GM18870 (cell line): ENCODE results near the gene COPS8.

Experiments
- ATAC-seq: cut with Tn5 transposase; IDR thresholded peaks from one replicate; pipeline ENCODE4 v1.9.1; 2021; ENCODE audit warnings: moderate library complexity; ENCODE audit not compliant: unreplicated experiment

The COPS8 gene

DNA sequence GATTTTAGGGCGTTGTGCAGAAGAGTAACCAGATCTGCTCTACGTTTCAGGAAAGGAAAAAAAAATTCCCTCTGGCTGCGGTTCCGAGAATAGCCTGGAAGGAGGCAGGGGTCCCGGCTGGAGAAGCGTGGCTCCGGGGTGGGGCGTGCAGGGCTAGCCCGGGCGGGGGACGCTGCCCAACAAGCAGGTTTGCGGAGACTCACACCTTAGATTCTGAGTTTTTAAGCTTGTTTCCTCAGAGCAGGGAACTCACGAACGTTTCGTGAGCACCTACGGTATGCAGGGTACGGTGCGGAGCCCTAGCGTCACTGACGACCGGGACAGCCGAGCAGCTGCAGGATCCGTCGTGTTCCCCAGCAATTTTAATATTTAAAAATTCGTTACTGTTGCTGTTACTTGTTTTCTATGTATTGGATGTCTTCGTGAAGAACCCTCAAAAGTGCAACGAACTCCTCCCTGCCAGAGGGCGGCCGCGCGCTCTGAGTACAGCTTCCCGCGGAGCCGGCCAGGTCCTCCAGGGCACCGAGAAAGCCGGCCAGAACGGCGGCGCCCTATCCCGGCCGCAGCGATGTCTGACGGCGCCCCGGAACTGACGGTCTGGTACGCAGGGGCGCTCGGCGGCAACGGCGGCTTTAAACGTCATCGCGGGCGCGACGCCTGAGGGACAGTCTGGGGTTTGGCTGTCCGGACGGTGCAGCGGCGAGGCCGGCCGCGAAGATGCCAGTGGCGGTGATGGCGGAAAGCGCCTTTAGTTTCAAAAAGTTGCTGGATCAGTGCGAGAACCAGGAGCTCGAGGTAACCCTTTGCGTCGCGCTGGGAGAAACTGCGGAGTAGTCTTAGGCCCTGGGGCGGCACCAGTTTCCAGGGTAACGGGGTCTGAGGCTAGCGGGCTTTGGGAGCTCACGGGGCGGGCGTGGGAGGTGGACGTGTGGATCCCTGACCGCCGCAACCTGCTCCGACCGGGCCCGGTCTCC is at the start of gene COPS8:
Gene COPS8 (plus strand): TSS at position 642 of the 974 bp plus-strand sequence. CDS start 76 bp downstream, at position 718.
- ATAC-seq: peak; percentile 87

DNA sequence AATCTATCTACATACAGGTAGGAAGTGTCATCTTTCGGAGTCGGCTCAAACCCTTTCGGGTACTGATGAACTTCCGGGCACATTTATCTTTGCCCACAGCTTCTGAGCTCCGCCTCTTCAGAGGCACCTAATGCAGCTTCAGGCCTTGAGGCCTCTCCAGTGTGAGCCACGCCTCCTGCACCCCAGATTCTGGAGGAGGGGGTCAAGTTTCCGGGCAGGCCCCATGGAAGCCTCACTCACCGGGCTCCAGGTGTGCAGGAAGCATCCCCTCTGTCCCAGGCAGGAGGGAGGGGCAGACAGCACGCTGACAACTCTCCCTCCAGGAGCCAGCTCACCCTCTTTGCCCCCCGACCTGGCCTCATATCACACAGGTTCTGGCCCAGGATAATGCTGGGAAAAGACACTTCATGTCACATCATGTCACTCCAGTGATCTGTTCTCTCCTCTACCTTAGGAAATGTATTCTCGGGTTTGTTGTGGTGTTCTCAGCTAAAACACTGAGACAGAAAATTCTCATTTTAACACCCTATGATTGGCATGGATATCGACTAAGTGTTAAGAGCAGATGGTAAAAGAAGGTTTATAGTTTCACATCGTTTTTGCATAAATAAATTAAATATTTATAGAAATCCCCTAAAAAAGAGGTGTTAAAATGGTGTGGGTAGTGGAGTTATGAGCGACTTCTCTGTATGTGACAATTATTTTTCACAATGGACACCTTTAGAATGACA is 46.2 kb upstream of the COPS8 start:
- no peak for ATAC-seq

DNA sequence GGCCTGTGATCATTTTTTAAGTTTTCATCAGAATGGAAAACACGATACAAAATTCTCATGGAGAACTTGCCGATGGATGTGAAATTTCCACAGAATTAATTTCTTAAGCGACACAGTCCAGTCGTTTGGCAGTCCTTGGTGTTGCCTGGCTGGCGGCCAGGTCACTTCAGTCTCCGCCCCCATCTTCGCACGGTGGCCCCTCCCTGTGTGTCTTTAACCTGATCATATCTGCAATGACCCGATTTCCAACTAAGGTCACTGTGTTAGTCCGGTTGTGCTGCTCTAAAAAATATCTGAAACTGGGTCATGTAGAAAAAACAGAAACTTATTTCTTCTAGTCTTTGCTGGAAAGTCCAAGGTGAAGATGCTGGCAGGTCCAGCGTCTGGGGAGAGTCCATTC is 44.5 kb upstream of the COPS8 start:
- no peak for ATAC-seq

DNA sequence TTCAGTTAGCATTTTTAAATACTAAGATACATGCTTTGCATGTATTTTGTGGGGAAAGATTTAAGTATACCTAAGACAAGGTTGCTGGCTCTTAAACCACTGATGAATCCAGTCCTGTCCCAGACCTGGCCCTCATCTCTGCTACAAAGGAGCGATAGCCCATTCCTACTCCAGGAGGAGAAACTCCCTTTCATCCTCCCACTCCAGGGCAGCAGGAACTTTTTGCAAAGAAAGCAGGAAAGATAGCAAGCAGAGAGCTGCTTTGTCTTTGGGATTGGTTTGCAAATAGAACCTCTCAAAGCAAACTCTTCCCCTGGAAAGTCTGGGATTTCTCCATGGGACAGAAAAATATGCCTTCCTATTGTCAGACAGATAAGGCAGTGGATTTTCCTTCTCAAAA is 43.6 kb upstream of the COPS8 start:
- no peak for ATAC-seq

DNA sequence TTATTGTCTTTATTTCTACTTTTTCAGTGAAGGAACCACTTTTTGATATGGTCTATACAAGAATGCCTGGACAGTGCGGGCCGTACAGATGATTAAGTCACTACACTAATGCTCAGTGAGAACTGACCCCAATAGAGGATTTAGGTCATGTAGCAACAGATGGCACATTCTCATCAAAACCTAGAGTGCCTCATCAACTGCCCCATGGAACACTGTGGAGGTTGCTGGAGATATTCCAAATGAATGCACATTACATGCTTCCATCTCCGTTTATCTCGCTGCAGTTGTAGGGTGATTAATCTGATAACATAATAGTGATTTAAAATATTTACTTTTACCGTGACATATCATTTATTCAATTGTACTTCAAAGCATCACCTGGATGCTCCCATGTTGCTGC is 41.8 kb upstream of the COPS8 start:
- no peak for ATAC-seq

DNA sequence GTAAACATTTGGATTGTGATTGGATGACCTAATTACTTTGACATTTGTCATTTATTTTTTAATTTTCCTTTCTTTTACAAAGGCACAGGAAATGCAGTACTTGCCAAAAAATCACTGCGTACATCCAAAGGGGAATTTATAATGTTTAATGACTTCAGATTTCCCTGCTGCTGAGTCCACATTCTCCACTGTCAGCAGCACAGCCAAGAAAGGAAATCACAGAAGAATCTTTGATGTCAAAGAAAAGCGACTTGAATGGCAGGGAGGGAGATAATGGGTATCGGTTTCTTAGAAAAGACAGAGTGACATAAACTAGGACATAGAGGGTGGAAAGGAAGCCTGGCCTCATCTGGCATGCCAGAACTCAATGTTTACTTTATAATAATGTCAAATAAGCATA is 41.4 kb upstream of the COPS8 start:
- no peak for ATAC-seq

DNA sequence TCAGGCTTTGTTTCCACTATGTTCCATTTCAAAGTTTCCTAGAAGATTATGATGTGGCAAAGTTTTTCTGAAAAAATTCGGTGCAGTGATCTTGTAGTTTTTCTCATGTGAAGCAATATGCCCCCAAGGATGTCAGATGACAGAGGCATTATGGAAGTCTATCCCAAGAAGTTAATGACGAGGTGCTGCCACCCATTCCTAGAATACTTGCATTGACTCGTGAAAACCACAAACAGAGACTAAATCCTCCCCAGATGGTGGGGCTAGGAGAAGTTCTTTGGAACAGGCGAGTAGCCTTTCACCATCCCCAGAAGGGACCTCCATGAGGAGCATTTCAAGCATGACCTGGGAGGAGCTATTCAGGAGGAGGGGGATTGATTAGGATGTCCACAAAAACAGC is 40.2 kb upstream of the COPS8 start:
- no peak for ATAC-seq

DNA sequence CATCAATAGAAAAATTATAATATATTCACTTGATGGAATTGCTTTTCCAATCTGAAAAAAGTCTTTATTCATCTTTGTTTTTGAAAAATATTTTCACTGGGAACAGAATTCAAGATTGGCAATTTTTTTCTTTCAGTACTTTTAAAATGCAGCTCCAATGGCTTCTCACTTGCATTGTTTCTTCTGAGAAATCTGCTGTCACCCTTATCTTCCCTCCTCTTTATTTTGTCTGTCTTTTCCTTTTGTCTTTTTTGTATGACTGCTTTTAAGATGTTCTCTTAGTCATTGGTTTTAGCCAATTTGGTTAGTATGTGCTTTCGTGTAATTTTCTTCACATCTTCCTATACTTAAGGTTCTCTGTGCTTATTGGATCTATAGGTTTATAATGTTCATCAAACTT is 37.1 kb upstream of the COPS8 start:
- no peak for ATAC-seq

DNA sequence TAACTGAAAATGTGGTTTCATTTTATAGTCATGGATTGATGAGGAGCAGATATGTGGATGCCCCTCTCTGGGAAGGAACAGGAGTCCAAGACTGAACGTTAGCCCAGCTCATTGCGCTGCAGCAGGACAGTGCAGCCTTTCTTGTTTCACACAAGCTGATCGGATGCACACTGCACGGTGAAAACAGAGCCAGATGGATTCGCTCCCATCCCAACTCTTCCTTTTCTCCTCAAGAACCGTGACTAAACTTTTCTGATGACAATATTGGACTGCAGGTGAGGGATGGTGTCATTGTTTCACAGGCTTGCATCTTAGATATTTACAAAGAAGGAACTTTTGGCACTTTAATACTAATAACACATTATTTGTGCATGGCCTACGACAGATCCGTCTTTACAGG is 33.8 kb upstream of the COPS8 start:
- ATAC-seq: no peak

DNA sequence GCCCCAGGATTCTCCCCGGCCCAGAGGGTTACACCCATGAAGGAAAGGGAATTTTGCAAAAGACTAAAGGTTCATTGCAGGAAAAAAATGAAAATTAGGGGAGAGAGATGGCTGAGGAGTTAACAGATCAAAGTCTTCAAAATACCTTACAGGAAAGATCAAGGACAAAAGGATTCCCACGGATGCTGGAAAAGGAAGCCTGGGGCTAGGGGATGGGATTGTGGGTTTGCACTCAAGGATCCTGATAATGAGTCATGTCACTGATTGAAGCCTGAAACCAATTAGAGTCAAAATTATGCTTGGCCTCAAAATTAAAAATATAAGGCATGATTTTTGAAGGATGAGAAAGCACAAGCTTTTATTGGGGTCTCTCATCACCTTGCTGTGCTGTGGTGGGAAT is 32.6 kb upstream of the COPS8 start:
- no peak for ATAC-seq

DNA sequence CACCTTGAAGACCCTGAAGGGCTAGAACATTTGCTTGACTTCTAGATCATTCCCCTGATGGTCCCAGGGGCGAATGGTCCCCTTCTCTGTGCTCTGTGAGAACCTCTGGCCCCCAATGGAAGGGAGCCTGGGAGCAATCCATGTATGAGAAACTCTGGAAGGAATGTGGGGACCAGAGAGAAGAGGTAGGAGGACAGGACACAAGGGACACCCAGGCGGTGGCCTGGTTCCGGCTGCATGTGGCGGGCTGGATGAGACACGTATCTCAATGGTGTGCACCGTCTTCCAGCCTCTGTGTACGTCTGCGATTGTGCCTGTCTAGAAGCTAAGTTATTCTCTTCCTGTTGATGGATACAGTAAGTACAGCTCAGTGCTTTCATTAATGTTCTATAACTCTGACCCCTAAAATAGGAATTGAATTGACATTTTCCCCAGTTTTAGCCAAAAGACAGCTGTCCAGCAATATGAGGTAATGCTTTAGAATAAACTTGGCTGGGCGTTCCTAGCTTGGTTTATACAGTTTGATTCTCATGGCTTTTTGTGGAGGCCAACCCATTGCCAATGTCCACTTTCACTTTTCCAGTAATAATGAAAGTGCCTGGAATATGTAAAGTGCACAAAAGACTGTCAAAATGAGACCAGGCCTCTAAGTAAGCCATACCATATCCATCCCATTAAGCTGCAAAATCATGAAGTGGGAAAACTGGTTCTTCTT is 30.1 kb upstream of the COPS8 start:
- ATAC-seq: no peak

DNA sequence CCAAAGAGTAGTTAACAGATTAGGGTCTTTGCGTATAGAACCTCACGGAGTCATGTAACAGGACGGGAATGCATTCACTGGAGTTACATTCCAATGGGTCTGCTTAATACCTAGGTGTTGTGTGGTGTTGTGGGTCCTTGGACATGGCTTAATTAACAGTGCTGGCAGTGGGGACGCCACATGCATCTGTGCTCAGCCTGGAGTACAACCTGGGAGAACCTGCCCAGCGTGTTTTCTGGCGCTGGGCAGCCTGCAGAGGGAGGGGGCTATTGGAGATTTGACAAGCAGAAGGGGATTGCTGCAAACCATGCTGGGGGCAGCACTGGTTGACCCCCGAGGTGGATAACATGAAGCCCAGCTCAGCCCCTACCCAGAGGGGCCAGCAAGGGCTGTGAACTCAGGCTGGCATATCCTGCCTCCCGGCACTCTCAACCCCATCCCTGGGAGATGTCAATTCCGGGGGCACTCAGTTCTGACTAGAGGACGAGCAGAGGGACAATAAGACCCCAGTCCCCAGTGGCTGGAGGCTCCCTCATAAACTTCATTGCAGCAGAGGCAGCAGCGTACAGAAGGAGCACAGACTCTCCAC is 29.3 kb upstream of the COPS8 start:
- no peak for ATAC-seq

DNA sequence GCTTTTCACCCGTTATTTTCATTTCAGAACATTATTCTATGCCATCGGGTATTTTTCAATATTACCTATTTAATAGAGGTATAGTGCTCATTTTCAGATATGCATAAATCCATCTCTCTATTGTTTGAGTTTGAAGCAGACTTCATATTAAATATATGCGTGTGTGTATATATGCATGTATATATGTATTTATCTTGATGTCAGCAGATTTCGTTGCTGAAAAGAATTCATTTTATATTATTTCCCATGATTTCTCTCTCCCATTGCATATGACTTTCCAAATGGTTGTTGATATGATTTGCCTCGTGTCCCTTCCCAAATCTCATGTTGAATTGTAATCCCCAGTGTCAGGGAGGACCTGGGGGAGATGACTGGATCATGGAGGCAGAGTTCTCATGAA is 28.6 kb upstream of the COPS8 start:
- ATAC-seq: no peak

DNA sequence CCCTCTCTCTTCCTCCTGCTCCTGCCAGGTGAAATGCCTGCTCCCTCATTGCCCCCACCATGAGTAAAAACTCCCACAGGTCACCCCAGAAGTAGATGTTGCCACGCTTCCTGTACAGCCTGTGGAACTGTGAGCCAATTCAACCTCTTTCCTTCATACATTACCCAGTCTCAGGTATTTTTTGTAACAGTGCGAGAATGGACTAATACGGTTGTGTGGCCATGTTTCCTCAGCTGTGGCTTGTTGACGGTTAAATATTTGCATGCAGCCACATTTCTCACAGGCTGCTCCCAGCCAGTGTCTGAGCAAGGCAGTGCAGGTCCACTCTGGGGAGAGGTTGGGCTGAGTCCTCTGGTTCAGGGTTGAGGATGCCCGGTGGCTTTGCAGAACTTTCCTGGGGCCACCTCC is 27.8 kb upstream of the COPS8 start:
- ATAC-seq: peak; percentile 64

DNA sequence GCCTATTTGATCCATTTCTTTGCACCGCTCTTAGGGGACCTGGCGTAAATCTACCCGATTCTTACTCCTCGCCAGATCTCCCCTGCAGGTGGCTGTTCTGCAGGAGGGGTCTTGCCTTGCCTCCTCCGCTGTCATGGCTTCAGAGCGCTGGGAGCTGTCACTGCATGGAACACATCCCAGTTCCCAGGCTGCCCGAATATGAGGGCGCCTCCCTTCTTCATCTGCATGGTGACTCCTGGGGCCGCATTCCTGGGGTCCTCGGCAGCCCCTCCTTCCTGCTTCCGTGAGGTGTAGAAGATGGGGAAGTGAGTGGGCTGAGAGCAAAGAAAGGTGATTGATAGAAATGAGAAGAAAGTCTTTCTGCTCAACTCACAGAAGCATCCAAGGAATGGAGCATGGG is 27.3 kb upstream of the COPS8 start:
- ATAC-seq: no peak

DNA sequence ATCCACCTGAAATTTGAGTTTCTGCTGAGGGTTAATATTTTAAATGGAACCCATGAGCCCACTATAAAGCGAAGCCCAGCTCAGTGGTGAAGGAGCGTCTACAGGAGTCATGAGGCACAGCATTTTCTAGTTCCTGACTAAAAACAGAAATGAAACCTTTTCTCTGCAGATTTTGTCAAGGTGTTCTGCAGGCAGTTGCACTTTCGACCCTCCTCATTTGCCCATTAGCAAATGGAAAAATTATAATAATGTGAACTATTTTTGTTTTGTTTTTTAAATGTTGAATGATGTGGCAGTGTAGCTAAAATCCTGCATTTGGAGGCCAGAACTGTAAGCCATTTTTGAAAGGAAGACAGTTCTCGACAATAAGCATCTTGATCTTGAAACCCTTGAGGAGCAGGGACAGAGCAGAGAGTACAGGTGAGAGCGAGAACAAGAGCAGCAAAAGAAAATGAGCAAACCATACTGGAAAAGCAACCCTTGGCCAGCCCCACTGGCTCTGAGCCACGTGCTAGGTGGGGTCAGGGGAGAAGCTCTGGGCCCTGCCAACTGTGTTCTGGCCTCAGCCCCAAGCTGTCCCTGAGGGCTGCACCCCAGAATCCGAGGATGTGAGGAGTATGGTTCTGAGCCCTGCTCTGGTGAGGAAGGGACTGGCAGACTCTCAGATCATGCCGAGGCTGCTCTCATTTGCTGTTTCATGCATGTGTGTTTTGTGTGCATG is 26.4 kb upstream of the COPS8 start:
- ATAC-seq: peak; percentile 88

DNA sequence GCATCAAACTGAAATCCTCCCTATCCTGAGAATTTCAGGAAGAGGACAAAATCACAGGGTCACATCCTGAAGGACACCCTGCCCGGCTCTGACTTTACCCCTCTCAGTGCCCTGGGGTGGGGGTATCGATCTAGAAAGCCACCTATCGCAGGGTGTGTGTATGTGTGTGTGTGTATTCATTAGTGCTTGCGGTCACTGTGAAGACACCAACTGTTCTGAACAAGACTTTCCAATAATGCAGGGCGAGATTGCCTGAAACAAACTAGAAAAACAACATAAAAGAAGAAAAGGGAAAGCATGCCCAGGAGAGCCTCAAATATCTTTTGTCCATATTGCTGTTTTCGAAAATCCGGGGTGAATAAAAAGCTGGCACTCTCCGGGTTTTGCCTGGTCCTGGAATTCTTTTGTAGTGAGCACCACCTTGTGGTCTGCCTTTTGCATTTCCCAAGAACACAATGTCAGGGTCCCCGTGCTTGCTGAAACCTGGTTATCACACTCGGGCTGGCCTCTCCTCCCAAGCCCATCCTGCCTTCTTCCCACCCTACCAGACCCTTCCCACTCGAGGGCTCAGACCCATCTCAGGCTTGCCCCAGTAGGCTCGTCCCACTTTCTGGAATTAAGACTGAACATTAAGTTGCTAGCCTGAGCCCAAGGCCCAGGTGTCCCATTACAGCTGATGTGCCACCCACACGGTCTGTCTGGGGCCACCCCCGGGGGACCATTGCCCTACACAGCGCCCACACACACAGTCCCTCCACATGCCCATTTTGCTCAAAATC is 25.0 kb upstream of the COPS8 start:
- no peak for ATAC-seq

DNA sequence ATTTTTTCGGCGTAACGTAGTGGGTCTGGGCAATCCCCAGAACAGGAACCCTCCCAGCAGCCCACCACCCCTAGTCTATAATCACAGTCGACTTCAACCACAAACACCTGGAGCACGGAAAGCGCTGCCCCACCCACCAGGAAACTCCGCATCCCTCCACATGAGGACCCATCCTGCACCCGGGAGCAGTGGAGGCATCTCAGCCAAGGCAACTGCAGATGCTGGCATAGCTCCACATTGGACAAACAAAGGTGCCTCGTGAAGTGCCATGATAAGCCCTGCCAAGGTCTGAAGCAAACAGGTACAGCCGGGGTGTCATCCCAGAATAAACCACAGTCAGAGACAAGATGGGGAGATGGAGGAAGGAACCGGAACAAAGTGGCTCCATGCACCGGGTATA is 24.3 kb upstream of the COPS8 start:
- no peak for ATAC-seq

DNA sequence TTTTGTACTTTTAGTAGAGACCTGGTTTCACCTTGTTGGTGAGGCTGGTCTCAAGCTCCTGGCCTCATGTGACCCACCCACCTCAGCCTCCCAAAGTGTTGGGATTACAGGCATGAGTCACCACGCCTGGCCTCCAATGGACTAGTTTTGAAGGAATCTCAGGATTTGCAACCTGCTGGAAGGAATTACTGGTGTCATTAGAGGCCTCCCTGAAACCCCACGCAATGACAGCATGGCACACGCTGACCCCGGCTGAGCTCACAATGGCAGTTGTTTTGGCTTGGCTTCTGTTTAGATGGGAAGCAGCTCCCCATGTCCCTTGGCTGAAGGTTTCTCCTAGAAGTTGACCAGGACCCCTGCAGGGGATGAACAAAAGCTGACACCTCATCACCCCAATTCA is 23.1 kb upstream of the COPS8 start:
- no peak for ATAC-seq
